Measurements from ENCODE around the gene HBM.
"Not testable (repeated sequence)": the region's sequence is repeated elsewhere in the genome, so short reads cannot be mapped to it uniquely, and the experiment has no call there.

Gene HBM

DNA sequence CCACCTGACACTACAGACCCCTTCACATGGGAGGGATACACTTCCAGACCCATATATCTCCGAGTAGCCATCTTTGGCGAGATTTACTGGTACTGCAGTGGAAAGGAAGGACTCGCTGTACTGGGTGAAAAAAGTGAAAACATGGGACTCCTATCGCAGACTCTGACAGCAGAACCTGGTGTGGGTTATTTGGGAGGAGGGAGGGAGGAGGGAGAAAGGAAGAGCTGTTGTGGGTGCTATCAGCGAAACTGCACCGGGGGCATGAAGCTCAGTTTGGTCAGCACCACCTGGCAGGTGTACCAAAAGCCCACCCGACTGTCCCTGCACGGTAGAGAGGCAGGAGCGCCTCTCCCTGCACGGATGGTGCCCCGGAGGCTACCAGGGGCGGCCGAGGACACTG, 19.4 kb downstream of the HBM start:
- DNase-seq (ENCODE audit: low spot score), result no peak

GRCh38 chr16:185691-186090, 19.9 kb downstream of the HBM start:
- DNase-seq (ENCODE audit: low spot score), result no peak

- no peak for DNase-seq (ENCODE audit: low spot score)
Measured at GRCh38 chr16:187330-187729, 21.6 kb downstream of the HBM start.

- no peak for DNase-seq (ENCODE audit: low spot score)
Measured at GRCh38 chr16:188674-189073, 22.9 kb downstream of the HBM start.

DNA sequence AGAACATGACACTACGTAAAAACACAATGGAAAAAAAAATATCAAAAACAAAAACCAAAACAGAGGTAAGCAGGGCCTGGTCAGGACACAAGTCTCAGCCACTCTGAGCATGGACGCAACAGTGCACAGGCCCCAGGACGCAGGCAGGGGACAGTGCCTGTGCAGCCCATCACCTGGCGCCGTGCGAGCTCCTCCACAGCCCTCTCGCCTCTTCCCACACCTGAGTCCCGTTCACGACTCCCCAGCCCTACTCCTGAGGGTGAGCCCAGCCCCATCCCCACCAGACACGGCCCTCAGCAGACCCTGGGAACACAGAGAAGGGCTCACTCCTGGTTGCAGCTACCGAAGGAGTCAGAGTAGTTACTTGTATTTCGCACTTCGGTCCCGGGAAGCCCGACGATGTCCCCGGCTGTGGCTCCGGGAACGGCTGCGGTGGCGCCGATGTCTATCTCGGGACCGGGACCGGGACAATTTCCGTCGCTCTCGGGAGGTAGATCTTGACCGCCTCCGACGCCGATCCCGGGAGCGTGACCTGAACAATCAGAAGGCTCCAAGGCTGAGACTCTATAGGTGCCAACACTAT, 23.9 kb downstream of the HBM start:
- no peak for DNase-seq (ENCODE audit: low spot score)

DNA sequence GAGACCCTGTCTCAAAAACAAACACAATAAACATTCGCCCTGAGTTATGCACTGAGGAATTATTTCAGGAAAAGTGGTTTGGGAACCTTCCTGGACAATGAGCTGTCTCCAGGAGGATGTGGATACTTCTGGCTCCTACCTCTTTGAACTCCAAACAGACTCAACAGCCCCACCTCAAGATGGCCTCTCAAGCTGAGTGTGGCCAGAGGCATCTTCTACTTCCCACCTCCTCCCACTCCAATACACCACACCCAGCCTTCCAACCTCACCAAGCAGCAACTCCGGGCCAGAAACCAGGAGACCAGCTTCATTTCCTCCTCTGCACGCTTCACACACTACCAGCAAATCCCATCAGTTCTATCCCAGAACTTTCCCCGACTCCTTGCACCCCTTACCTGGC, 26.1 kb downstream of the HBM start:
- no peak for DNase-seq (ENCODE audit: low spot score)

DNA sequence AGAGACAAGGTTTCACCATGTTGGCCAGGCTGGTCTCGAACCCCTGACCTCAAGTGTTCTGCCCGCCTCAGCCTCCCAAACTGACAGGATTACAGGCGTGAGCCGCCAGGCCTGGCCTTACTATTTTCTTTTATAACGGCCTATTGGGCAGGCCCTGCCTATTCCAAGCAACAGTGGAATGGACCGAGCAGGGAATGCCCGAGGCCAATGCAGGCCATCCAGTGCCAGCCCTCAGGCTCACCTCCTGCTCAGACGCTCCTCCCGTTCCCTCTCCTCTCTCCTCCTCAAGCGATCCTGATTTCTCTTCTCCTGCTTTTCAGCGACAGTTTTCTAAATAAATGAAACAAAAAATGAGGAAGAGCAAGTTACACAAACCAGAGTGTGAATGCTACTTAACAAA, 26.9 kb downstream of the HBM start:
- DNase-seq (ENCODE audit: low spot score), result no peak

DNA sequence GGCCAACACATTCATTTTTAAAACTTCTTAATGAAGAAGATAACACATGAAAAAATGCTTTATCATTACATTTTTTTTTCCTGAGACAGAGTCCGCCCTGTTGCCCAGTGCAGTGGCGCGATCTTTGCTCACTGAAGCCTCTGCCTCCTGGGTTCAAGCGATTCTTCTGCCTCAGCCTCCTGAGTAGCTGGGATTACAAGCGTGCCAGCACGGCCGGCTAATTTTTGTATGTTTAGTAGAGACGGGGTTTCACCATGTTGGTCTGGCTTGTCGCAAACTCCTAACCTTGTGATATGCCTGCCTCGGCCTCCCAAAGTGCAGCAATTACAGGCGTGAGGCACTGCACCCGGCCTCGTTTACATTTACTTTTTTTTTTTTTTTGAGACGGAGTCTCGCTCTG, 27.7 kb downstream of the HBM start:
- DNase-seq (ENCODE audit: low spot score), result no peak

- no peak for DNase-seq (ENCODE audit: low spot score)
Measured at GRCh38 chr16:194516-194915, 28.7 kb downstream of the HBM start.

GRCh38 chr16:200388-200787, 34.6 kb downstream of the HBM start:
- DNase-seq (ENCODE audit: low spot score), result no peak

- DNase-seq (ENCODE audit: low spot score), result no peak
Measured at GRCh38 chr16:203246-203645, 37.5 kb downstream of the HBM start.

DNA sequence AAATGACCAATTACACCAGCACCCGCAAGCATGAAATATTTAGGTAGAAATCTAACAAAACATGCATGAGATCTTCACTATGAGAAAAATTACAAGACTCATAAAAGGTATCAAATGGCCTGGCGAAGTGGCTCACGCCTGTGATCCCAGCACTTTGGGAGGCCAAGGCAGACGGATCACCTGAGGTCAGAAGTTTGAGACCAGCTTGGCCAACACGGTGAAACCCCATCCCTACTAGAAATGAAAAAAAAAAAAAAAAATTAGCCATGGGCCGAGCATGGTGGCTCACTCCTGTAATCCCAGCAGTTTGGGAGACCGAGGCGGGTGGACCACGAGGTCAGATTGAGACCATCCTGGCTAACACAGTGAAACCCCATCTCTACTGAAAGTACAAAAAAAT, 38.3 kb downstream of the HBM start:
- DNase-seq (ENCODE audit: low spot score), result not testable (repeated sequence)

DNA sequence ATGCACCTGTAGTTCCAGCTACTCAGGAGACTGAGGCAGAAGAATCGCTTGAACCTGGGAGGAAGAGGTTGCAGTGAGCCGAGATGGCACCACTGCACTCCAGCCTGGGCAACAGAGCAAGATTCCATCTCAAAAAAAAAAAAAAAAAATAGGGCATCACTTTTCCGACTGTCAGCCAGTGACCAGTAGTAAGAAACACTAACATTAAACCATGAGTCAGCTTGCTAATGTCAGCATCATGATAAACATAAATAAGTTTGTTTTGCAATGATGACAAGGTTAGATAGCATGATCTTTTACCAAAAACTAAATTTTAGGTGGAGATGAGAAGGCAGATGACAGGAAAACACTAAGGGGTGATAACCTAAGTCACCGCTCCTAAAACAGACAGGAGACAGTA, 43.6 kb downstream of the HBM start:
- DNase-seq (ENCODE audit: low spot score), result not testable (repeated sequence)

GRCh38 chr16:211631-212180, 45.9 kb downstream of the HBM start:
- DNase-seq (ENCODE audit: low spot score), result not testable (repeated sequence)

GRCh38 chr16:212999-213398, 47.2 kb downstream of the HBM start:
- DNase-seq (ENCODE audit: low spot score), result no peak
